Stromal cell of bone marrow (primary cell): ENCODE data around the gene PYGB.
A peak's percentile ranks its signal among the peaks of the same experiment; 100 is the strongest.
"Not testable (repeated sequence)": the region's sequence is repeated elsewhere in the genome, so short reads cannot be mapped to it uniquely, and the experiment has no call there.

Experiments used
- DNase-seq: peaks from one replicate; pipeline ENCODE4 v3.0.0-alpha.2; 2012; ENCODE audit warnings: low read depth

PYGB gene

GRCh38 chr20:25230166-25230831 is 17.6 kb upstream of the PYGB start:
- no peak for DNase-seq

DNA sequence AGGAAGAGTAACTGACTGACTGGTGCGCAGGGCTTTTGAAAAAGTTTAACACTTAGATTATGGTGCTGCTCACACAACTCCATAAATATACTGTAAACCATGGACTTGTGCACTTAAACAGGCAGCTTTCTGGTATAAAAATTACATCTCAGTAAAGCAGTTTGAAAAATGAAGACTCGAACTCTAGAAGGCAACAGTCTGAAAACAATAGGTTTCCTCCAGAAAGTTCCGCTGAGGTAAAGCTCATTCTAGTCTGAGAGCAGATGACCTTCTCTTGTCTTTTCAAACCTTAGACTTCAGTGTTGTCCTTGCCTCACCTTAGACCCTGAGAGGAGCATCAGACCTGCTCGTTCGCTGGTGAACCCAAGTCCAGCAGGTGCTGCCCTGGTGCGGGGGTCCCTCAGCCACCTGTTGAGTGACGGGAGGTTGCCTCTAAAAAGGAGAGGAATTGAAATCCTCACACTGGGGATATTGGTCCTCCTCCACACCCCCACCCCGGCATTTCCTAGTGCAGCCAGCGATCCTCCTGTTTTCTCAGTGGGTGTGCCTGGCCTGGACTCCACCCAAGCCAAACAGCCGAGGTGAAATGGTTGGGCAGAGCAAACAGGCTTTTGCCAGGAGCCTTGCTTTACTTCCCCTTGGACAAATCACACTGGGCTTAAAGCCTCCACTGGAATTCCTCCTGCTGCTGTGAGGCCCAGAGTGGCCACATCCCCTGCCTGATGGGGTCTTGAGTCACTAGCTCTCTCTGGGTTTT is 14.7 kb upstream of the PYGB start:
- DNase-seq: peak; percentile 67

- DNase-seq: not testable (repeated sequence)
Measured at GRCh38 chr20:25234009-25234849, 13.7 kb upstream of the PYGB start.

DNA sequence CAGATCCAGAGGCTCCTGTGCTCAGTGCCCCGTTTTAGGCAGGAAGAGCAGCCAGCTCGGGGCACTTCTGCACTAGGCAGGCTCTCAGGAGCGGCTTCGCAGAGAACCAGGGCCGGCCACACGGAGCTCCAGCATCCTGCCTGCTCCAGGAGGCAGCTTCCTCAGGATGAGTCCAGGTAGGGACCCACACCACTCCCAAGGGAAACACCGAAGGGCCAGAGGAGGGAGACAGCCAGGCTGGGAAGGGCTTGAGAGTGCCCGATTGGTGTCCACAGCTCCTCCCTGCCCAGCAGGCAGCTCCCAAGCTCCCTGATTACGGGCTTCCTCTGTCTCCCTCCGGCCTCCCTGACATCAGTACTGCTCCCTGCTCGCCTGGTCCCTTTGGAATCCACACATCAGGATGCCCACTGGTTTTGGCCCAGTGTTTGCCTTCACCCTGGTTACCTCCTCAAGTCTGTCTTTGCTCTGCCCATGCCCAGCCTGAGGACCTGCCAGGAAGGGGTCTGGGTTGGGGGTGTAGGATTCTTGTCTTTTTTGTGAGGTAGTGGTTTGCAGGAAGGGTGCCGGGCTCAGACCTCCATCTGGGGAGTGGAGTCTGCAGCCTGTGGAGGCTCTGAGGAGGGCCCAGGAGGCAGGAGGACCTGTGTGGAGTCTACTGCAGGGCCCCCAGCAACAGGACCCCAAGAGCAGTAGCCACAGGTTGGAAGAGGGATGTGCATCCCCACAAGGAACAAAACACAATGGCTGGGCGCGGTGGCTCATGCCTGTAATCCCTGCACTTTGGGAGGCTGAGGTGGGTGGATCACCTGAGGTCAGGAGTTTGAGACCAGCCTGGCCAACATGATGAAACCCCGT is 11.2 kb upstream of the PYGB start:
- DNase-seq: no peak

DNA sequence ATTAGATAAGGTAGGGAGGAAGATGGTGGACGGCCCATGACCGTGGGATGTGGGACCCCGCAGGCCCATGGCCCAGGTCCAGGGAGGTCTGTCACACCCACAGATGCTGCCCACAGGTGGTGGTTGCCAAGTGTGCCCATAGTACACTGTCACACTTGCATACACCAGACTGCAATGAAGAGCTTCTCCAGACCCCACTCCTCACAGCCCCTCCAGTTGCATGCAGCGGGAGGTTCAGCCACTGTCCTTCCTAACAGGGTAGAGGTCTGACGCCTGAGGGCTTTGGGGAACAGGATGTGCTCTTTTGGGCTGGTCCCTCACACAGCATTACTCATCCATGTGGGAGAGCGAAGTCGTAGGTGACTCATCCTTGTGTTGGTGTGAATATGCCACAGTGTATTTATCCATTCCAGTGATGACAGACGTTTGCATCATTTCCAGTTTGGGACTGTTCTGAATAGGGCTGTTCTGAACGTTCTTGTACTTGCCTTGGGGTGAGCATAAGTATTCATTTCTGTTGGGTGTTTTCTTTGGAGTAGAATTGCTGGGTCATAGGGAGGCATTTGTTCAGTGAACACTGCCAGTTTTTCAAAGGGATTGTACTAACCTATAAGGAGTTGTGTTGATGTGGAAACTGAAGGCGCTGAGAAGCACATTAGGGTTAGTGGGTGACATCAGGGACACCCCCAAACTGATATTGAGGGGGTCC is 10.1 kb upstream of the PYGB start:
- peak; percentile 100 for DNase-seq

DNA sequence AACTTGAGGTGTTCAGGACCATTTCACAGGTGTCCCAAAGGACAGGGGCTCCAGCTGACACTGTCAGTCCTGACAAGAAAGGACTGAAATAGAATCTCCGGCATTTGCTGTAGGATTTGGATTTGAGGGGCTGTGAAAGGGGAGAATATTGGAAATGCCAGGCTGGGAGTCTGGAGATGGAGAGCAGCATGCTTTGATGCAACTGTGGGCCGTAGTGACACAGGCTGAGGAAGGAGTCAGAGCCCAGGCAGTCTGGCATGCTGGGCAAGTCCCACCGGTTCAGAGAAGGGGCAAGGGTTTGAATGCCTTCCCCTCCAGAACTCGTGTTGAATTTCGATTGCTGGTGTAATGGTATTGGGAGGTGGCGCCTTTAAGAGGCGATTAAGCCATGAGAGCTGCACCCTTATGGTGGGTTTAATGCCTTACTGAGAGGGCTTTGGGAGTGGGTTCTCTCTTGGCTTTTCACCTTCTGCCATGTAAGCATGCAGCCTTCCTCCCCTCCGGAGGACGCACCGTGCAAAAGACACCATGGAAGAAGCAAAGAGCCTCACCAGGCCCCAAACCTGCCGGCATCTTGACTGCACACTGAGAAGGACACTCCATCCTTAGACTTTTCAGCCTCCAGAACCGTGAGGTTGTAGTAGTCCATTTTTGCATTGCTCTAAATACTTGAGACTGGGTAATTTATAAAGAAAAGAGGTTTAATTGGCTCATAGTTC is 9.4 kb upstream of the PYGB start:
- DNase-seq: no peak

DNA sequence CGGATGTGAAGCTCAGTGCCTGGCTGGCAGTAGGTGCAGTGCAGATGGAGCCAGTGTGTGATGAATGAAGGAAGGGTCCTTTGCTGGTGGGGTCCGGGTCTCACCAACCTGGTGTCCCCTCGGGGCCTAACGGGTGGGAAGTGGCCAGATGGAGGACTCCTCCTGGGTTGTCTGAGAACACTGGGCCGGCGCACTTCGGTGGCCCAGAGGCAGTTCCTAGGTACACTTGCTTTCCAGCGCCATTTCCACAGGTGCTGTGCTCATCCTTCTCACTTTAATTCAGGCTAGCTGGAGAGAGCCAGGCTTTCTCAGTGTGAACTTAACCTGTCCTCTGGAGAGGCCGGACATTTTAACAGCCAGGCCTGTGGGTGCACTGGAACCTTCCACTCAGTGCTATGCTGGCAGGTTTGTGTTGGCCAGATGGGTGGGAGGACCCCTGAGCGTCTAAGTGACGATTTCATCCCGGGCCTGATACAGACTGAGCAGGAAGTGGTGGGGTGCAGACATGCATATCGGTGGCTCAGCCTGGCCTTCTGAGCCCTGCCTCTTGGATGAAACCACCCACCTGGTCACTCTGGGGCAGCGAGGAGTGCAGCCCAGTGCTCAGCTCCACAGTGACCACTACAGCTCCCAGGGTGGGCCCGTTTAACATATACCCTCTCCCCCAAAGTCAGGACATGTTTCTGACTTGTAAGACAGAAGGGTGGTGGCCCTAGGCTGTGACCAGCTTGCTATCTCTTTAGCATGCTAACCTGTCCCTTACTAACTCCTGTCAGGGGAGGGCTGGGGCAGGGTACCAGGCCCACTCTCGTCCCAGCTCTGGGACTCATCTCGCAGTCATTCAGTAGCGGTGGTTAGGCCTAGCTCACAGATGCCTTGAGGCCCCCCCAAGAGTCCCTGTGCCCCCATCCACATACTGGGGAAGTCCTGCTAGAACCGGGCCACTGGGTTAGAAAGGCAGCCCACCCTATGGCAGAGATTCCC is 8.2 kb upstream of the PYGB start:
- no peak for DNase-seq

- DNase-seq: not testable (repeated sequence)
Measured at GRCh38 chr20:25240851-25241658, 6.8 kb upstream of the PYGB start.

DNA sequence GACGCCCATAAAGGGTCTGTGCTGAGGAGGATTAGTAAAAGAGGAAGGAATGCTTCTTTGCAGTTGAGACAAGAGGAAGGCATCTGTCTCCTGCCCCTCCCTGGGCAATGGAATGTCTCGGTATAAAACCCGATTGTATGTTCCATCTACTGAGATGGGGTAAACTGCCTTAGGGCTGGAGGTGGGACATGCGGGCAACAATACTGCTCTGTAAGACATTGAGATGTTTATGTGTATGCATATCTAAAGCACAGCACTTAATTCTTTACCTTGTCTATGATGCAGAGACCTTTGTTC is 6.3 kb upstream of the PYGB start:
- DNase-seq: not testable (repeated sequence)

DNA sequence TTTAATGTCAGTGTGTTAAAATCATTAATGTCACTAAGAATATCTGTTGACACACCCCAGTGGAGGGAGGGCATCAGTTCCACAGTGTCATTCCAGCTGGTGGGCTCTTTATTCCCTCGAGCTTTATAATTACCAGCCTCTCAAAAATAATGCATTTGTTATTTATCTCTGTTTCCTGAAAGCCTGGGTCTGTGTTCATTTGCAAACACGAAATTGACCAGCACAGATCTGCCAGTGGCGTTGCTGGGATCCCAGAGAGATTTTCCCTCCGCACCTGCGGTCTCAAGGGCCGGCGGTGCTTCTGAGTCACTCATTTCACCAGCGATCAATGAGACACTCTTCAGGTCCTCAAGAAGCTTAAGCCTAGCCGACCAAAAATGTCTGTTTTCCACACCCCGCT is 5.7 kb upstream of the PYGB start:
- no peak for DNase-seq

DNA sequence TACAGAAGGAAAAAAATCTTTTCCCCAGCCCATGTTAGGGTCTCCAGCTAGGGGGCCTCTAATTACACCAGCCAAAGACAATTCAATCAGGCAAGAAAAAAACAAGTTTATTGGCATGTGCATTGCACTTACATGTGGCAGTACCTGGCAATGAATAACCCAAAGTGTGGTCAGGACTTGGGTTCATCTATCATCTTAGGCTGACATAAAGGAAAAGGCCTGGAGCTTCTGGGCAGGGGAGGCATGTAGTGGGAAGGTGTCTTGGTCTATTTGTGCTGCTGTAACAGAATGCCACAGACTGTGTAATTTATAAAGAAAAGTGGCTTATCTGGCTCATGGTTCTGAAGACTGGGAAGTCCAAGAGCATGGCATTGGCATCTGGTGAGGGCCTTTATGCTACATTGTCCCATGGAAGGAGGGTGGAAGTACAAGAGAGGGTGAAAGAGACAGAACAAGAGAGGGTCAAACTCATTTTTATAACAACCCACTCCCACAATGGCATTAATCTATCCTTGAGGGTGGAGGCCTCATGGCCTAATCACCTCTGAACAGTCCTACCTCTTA is 4.4 kb upstream of the PYGB start:
- no peak for DNase-seq

DNA sequence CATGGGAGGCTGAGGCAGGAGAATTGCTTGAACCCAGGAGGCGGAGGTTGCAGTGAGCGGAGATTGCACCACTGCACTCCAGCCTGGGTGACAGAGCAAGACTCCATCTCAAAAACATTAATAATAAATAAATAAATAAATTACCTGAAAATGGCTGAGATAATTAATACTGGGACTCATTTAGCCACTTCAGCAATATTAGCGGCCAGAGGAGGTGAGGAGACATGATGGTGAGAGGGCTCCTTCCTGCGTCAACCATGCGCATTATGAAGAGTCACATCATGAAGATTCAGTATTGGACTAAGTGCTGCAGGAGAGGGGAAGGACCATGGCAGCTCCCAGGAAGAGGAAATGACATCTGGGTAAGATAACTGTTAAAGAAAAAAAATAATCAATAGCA is 2.9 kb upstream of the PYGB start:
- no peak for DNase-seq

DNA sequence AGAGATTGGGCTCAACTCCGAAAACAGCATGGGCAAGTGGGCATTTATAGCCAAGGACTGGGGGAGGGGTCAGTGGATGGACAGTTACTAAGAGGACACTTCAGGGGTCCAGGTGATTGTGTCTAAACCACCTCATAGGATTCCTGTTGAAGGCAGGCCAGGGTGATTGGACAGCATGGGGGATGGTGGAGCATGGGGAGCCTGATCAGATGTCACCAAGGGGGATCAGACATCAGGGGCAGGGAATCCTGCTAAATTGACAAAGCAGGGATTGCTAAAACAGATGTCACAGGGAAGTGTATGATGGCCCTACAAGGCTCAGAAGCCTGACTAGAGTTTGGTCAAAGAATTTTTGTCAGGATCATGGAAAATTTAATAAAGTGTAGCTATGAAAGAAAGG is 2.4 kb upstream of the PYGB start:
- no peak for DNase-seq

- DNase-seq: no peak
Measured at GRCh38 chr20:25246182-25246999, 1.5 kb upstream of the PYGB start.

DNA sequence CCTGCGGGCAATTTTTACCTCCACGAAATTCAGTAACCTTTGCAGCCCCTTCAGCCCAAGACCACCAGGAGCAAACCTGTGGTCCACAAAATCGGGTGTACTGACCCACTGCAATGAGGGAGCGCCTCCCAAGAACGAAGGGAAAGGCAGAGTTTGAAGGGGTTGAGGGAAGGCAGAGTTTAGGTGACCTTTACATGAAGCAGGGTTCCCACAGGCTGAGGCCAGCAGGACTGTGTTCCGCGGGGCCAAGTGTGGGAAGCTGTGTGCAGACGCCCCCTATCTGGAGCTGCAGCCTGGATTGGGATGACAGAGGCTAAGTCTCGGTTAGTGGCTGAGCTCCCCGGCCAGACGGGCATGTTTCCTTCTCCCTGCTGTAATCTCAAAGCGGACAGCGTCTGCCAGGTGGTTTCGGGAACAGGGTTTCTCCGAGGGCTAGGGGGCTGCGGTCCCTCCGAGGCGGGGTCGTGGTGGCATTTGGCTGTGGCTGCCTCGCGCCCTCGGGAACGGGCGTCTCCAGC is 826 bp upstream of the PYGB start:
- DNase-seq: peak; percentile 61

GRCh38 chr20:25247518-25247955 is 348 bp upstream of the PYGB start:
- no peak for DNase-seq

DNA sequence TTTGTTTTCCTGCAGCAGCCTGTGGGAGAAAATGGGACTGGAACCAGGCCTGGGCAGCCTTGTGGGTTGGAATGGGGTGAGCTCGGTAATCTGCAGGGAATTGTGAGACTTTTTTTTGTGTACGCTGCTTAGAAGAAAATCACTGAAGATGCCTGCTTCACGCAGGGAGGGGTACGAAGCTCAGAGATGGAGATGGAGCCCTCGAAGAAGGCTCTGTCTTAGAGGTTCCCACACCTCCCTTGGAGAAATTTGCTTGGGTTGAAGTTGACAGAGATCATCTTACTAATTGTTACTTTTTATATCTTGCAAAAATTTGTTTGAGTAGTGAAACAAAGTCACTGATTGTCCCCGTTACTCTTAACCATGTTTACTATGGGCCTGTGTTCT is 894 bp downstream of the PYGB start:
- no peak for DNase-seq
